HepG2 (cell line): ENCODE results near the gene GPR156. TPM values are rescaled to one million over a fixed set of nuclear protein-coding genes. Genes with fewer than 3 reads are reported as not detected.
A peak's percentile ranks its signal among the peaks of the same experiment; 100 is the strongest.

ENCODE experiments used
- ATAC-seq: fragments of 200-7000 bp; cut with Tn5 transposase; 3 replicates; pipeline ENCODE4 v1.9.1; 2020; ENCODE audit warnings: mild to moderate bottlenecking, moderate library complexity
- BruUV-seq: library from RNA; stranded (reverse); fragments of 400-500 nt; replicated peaks from 2 replicates; lab custom pipeline; 2021; lab: Mats Ljungman, UMichigan
- CTCF ChIA-PET: fragments of 300-600 bp; formaldehyde crosslinking; extraction: SDS; loops from one replicate; lab custom pipeline; 2021; ENCODE audit warnings: low total read pairs, inconsistent platforms, low intra/inter-chr PET ratio; lab: Yijun Ruan, JAX
- POLR2A ChIA-PET: fragments of 350-600 bp; sonication (Branson Sonifier 250); formaldehyde crosslinking; loops from one replicate; lab custom pipeline; 2020; ENCODE audit warnings: antibody characterized with exemption, inconsistent platforms; lab: Yijun Ruan, JAX
- DNase-seq: peaks from one replicate; pipeline ENCODE4 v3.0.0-alpha.2; 2015; ENCODE audit warnings: low spot score
- FAIRE-seq: peaks from 3 replicates; lab custom pipeline; 2011; peaks lifted over from hg19 to GRCh38; lab: Jason Lieb, UNC
- H2AFZ ChIP-seq: one replicate; pipeline ENCODE4 v1.6.1; 2011; ENCODE audit warnings: low read length, inconsistent platforms
- H3K27ac ChIP-seq: fragments of 300-600 bp; 3 replicates; pipeline ENCODE4 v1.8.0; 2011; ENCODE audit warnings: mixed run types, mild to moderate bottlenecking, mixed read lengths, low read length, inconsistent platforms; ENCODE audit not compliant: insufficient read depth; ENCODE audit errors: extremely low read length
- H3K27me3 ChIP-seq, 2 experiments: fragments of 200-600 bp in 1 of 2; 2 replicates in 1 of 2; 3 replicates in 1 of 2; pipeline versions ENCODE4 v1.6.0 to v1.8.0; 2011; ENCODE audit warnings: low read length in 2 of 2, mild to moderate bottlenecking in 2 of 2, moderate library complexity in 2 of 2, inconsistent platforms in 1 of 2; ENCODE audit not compliant: insufficient read depth in 2 of 2, control insufficient read depth in 1 of 2
- H3K36me3 ChIP-seq, 2 experiments: fragments of 200-600 bp in 1 of 2; replicated peaks in 1 of 2; 2 replicates in 1 of 2; 3 replicates in 1 of 2; pipeline versions ENCODE4 v1.5.1 to v1.8.0; 2011; ENCODE audit warnings: low read length in 2 of 2, inconsistent platforms in 1 of 2; ENCODE audit not compliant: insufficient read depth in 2 of 2, control insufficient read depth in 1 of 2
- H3K4me1 ChIP-seq: 2 replicates; pipeline ENCODE4 v1.5.1; 2012; ENCODE audit warnings: low read length, inconsistent platforms; ENCODE audit not compliant: insufficient read depth
- H3K4me2 ChIP-seq: 2 replicates; pipeline ENCODE4 v1.6.0; 2011; ENCODE audit warnings: low read depth, low read length, inconsistent platforms
- H3K4me3 ChIP-seq, 3 experiments: fragments of 200-600 bp in 1 of 3; sonication (generic), shearing (Covaris generic) in 1 of 3; replicated peaks in 1 of 3; 2 replicates each; pipeline ENCODE4 v1.5.1; 2011 to 2016; ENCODE audit warnings: low read length in 3 of 3, inconsistent platforms in 2 of 3, low read depth in 2 of 3, mild to moderate bottlenecking in 2 of 3, control low read depth in 1 of 3, mixed read lengths in 1 of 3; ENCODE audit not compliant: insufficient read depth in 1 of 3
- H3K79me2 ChIP-seq: one replicate; pipeline ENCODE4 v1.6.1; 2011; ENCODE audit warnings: low read length, inconsistent platforms; ENCODE audit not compliant: insufficient read depth
- H3K9ac ChIP-seq: 2 replicates; pipeline ENCODE4 v1.6.0; 2011; ENCODE audit warnings: mild to moderate bottlenecking, low read depth, low read length, inconsistent platforms; ENCODE audit not compliant: insufficient read depth
- H3K9me3 ChIP-seq: 2 replicates; pipeline ENCODE4 v1.5.1; 2012; ENCODE audit warnings: mild to moderate bottlenecking, low read length
- H4K20me1 ChIP-seq: 2 replicates; pipeline ENCODE4 v1.6.0; 2011; ENCODE audit warnings: inconsistent platforms, mild to moderate bottlenecking, low read length, moderate library complexity; ENCODE audit not compliant: insufficient read depth
- BCL6 ChIP-seq: IDR thresholded peaks from 2 replicates; pipeline ENCODE4 v1.6.1; 2016; ENCODE audit warnings: missing genetic modification reagents, missing compliant biosample characterization
- CEBPB ChIP-seq: IDR thresholded peaks from 2 replicates; pipeline ENCODE4 v1.6.1; 2011; ENCODE audit warnings: low read depth, low read length, improper control_type of control experiment, borderline replicate concordance
- FOXJ3 ChIP-seq: sonication (generic); formaldehyde crosslinking; IDR thresholded peaks from 2 replicates; pipeline ENCODE4 v1.4.0; 2020; ENCODE audit warnings: missing genetic modification reagents, mild to moderate bottlenecking, borderline replicate concordance
- HES4 ChIP-seq: sonication (generic); formaldehyde crosslinking; IDR thresholded peaks from 2 replicates; pipeline ENCODE4 v1.9.0; 2021; ENCODE audit warnings: mild to moderate bottlenecking, missing genetic modification reagents, borderline replicate concordance
- NR2F1 ChIP-seq, 2 experiments: fragments of 450-650 bp in 1 of 2; formaldehyde crosslinking in 1 of 2; IDR thresholded peaks; 2 replicates each; pipeline versions ENCODE4 v1.5.0 to v1.6.1; 2016 to 2020; ENCODE audit warnings: mild to moderate bottlenecking in 1 of 2, missing compliant biosample characterization in 1 of 2, missing genetic modification reagents in 1 of 2, moderate library complexity in 1 of 2
- ZNF256 ChIP-seq: sonication (generic); formaldehyde crosslinking; conservative IDR thresholded peaks from 2 replicates; pipeline ENCODE4 v1.4.0; 2020; ENCODE audit warnings: missing genetic modification reagents
- WGBS: methylation state at CpG from one replicate; pipeline ENCODE4 v1.1.6; 2017; ENCODE audit warnings: low lambda C conversion rate; 5-methylcytosine and 5-hydroxymethylcytosine counted together
- in situ Hi-C: cut with HindIII; loops from 2 replicates; pipeline ENCODE4 v1.10.0; 2017; ENCODE audit warnings: low pct_unique_long_range_greater_than_20kb; ENCODE audit not compliant: extremely low pct_ligation_motif_present
- intact Hi-C: fragments of 100-400 bp; cut with micrococcal nuclease; formaldehyde crosslinking; loops from one replicate; pipeline ENCODE4 v1.10.0; 2022; ENCODE audit not compliant: unreplicated experiment
- polyA plus RNA-seq, 8 experiments: library from polyadenylated mRNA; depleted of rRNA in 3 of 8; stranded (reverse) in 7 of 8; unstranded in 1 of 8; fragments of >200 nt; fragmentation: Illumina TruSeq in 4 of 8; extraction: Trizol in 4 of 8; gene quantifications; 2 replicates each; pipeline versions ENCODE4 v1.2.1 to v1.2.3, GENCODE V29; 2011 to 2016; ENCODE audit warnings: low read depth in 4 of 8, missing spikeins in 1 of 8, mixed read lengths in 1 of 8; ENCODE audit not compliant: insufficient read depth in 1 of 8
- total RNA-seq, 5 experiments: library from RNA; depleted of rRNA; stranded (reverse); fragments of >200 nt; fragmentation: Illumina TruSeq; extraction: Trizol; gene quantifications; 2 replicates each; pipeline ENCODE4 v1.2.3, GENCODE V29; 2016; ENCODE audit warnings: low read depth in 1 of 5
- TF ChIP-seq, protein P1 (sequence below): sonication (generic); formaldehyde crosslinking; IDR thresholded peaks from 2 replicates; pipeline ENCODE4 v1.9.0; 2021; ENCODE audit warnings: mild to moderate bottlenecking, missing genetic modification reagents

GPR156 gene
- total and polyA plus RNA-seq, 2 of the 13 experiments (the other 11 are each of a cell fraction or from before 2014, with no cell fraction given), result not detected

DNA sequence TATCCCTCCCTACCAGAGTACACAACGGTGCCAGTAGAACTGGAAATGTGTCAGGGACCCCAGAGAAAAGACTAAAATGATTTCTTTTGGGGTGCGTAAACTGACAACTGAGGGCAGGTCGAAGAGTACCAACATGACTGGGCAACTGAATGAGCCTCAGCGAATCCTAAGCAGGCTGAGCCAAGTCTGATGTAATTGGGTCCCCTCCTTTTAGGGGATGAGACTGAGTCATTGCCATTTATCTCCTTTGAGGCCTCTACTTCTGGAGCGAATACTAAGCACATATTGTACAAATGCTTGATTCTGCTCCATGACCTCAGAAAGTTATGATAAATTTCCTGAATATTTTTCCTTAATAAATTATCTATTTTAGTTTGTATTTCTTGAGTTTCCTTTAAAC is 17.3 kb upstream of the GPR156 start:
- no peak overlapping the region for H3K27ac ChIP-seq
- no peak for ATAC-seq

DNA sequence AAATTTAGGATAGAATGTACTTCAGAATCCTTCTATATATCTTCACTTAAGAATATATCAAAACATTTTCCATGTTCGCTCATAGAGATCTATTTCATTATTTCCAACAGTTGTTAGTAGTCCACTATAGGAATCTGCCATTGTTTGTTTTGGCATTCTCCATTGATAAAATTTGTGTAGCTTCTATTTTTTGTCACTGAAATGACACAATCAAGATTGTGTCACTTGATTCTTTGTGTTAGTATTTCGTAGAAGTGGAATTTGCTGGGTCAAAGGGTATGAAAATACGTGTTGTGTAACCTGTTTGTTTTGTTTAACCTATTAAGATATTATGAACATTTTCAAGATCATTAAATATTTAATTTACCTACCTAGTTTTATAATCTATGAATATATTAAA is 15.9 kb upstream of the GPR156 start:
- H3K36me3 ChIP-seq, result no peaks in the 10 kb centered on the region
- in situ Hi-C loops, result no loop called here
- H3K79me2 ChIP-seq, result no peaks in the 10 kb centered on the region
- peak; percentile 17 for DNase-seq
- FAIRE-seq, result no peak
- no peak overlapping the region for H3K4me3 ChIP-seq
- H3K27ac ChIP-seq, result no peak overlapping the region
- intact Hi-C loops, result no loop called here
- CTCF ChIA-PET, result no interaction called here
- no peaks in the 10 kb centered on the region for H4K20me1 ChIP-seq
- no peak overlapping the region for H3K4me2 ChIP-seq
- no peak for ATAC-seq
- WGBS, result 5% methylated on average over 3 of the region's 3 CpGs
- TF ChIP-seq, protein P1, sequence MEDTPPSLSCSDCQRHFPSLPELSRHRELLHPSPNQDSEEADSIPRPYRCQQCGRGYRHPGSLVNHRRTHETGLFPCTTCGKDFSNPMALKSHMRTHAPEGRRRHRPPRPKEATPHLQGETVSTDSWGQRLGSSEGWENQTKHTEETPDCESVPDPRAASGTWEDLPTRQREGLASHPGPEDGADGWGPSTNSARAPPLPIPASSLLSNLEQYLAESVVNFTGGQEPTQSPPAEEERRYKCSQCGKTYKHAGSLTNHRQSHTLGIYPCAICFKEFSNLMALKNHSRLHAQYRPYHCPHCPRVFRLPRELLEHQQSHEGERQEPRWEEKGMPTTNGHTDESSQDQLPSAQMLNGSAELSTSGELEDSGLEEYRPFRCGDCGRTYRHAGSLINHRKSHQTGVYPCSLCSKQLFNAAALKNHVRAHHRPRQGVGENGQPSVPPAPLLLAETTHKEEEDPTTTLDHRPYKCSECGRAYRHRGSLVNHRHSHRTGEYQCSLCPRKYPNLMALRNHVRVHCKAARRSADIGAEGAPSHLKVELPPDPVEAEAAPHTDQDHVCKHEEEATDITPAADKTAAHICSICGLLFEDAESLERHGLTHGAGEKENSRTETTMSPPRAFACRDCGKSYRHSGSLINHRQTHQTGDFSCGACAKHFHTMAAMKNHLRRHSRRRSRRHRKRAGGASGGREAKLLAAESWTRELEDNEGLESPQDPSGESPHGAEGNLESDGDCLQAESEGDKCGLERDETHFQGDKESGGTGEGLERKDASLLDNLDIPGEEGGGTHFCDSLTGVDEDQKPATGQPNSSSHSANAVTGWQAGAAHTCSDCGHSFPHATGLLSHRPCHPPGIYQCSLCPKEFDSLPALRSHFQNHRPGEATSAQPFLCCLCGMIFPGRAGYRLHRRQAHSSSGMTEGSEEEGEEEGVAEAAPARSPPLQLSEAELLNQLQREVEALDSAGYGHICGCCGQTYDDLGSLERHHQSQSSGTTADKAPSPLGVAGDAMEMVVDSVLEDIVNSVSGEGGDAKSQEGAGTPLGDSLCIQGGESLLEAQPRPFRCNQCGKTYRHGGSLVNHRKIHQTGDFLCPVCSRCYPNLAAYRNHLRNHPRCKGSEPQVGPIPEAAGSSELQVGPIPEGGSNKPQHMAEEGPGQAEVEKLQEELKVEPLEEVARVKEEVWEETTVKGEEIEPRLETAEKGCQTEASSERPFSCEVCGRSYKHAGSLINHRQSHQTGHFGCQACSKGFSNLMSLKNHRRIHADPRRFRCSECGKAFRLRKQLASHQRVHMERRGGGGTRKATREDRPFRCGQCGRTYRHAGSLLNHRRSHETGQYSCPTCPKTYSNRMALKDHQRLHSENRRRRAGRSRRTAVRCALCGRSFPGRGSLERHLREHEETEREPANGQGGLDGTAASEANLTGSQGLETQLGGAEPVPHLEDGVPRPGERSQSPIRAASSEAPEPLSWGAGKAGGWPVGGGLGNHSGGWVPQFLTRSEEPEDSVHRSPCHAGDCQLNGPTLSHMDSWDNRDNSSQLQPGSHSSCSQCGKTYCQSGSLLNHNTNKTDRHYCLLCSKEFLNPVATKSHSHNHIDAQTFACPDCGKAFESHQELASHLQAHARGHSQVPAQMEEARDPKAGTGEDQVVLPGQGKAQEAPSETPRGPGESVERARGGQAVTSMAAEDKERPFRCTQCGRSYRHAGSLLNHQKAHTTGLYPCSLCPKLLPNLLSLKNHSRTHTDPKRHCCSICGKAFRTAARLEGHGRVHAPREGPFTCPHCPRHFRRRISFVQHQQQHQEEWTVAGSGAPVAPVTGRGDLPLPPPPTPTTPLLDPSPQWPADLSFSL (CRISPR knock-in tag), result peak; percentile 32; the same call in 1 of the 2 replicates
- TF ChIP-seq ZNF256 (CRISPR knock-in tag) (no peak), NR2F1 (CRISPR knock-in tag; IDR thresholded peaks at IDR 0.05) (0 out of 4 replicates have a peak, but pooled peaks of 1 of the 2 experiments have one; percentile 34), BCL6 (CRISPR knock-in tag) (peak; percentile 48; the same call in 1 of the 2 replicates), CEBPB (peak; percentile 19; the same call in 1 of the 2 replicates)
- no peaks in the 10 kb centered on the region for H3K9me3 ChIP-seq
- no peak overlapping the region for H3K9ac ChIP-seq
- BruUV-seq, result no TSS peak
- POLR2A ChIA-PET, result interaction anchor here (1.1 kb wide), 1 partner anchor 48 kb away, joined by 4 read pairs; the partner anchor contains the start of gene LRRC58
- H2AFZ ChIP-seq, result no peak overlapping the region
- H3K27me3 ChIP-seq, result no peaks in the 10 kb centered on the region; a peak in 1 of 5 replicates
- H3K4me1 ChIP-seq, result no peaks in the 10 kb centered on the region

More for the DNA sequence above, 17.3 kb upstream of the GPR156 start:
- Histone ChIP-seq H3K4me1 (no peaks in the 10 kb centered on the region), H2AFZ (no peak overlapping the region), H3K4me2 (no peak overlapping the region), H3K36me3 (no peaks in the 10 kb centered on the region), H4K20me1 (no peaks in the 10 kb centered on the region), H3K9ac (no peak overlapping the region), H3K4me3 (no peak overlapping the region), H3K27me3 (no peaks in the 10 kb centered on the region; a peak in 1 of 5 replicates)
- POLR2A ChIA-PET, result no interaction called here
- FAIRE-seq, result no peak
- no TSS peak for BruUV-seq
- in situ Hi-C loops, result no loop called here
- TF ChIP-seq HES4 (CRISPR knock-in tag) (no peak), FOXJ3 (no peak)
- TF ChIP-seq, all 625 proteins: peak for 0
- intact Hi-C loops, result no loop called here
- Histone ChIP-seq H3K9me3 (no peaks in the 10 kb centered on the region), H3K79me2 (no peaks in the 10 kb centered on the region)
- DNase-seq, result no peak
- CTCF ChIA-PET, result no interaction called here
- 68% methylated on average over 5 of the region's 5 CpGs for WGBS
